Activated naive CD8-positive, alpha-beta T cell treated with anti-CD3 and anti-CD28 coated beads, Interleukin-2, amount 50 U/mL, for 24 hours (primary cell): ENCODE results near the gene DESI1.
A peak's percentile ranks its signal among the peaks of the same experiment; 100 is the strongest.
"Not testable (repeated sequence)": the region's sequence is repeated elsewhere in the genome, so short reads cannot be mapped to it uniquely, and the experiment has no call there.

Experiments
- ATAC-seq: fragments of 150-1000 bp; cut with Tn5 transposase; one replicate; pipeline ENCODE4 v1.10.0; 2021
- DNase-seq: peaks from one replicate; pipeline ENCODE4 v3.0.0; 2021
- H3K27ac Mint-ChIP-seq: one replicate; pipeline ENCODE4 v1.8.0; 2021; ENCODE audit warnings: mild to moderate bottlenecking, mixed read lengths
- H3K27me3 Mint-ChIP-seq: one replicate; pipeline ENCODE4 v1.8.0; 2021; ENCODE audit warnings: mixed read lengths
- H3K36me3 Mint-ChIP-seq: one replicate; pipeline ENCODE4 v1.8.0; 2021; ENCODE audit warnings: low read depth, mixed read lengths
- H3K4me1 Mint-ChIP-seq: one replicate; pipeline ENCODE4 v1.8.0; 2021; ENCODE audit warnings: mixed read lengths
- H3K4me3 Mint-ChIP-seq: one replicate; pipeline ENCODE4 v1.8.0; 2021; ENCODE audit warnings: mild to moderate bottlenecking, moderate library complexity, mixed read lengths
- H3K9me3 Mint-ChIP-seq: one replicate; pipeline ENCODE4 v1.8.0; 2021; ENCODE audit warnings: mixed read lengths

The DESI1 gene

DNA sequence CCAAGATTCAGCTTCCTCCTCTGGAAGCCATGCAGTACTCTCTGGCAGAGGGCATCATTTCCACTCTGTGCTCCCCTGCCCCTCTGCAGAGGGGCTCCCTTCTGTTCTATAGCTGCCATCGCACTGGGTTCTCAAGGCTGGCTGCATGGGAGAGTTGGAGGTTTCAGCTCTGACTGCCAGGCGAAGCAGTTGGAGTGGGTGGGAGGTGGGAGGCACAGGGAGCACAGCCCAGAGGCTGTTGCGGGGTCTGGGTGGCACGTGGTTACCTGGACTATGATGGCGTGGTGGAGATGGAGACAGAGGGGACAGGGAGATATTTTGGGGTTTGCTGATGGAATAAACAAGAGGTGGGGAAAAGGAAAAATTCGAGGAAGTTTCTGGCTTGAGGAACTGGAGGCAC, 36.0 kb downstream of the DESI1 start:
- peaks cover 9% of the 10 kb centered on the region for H3K4me1 Mint-ChIP-seq
- no peak overlapping the region for H3K27ac Mint-ChIP-seq
- no peaks in the 10 kb centered on the region for H3K9me3 Mint-ChIP-seq
- H3K36me3 Mint-ChIP-seq: peaks cover 3% of the 10 kb centered on the region
- H3K27me3 Mint-ChIP-seq: no peaks in the 10 kb centered on the region
- DNase-seq (no peak), ATAC-seq (no peak)
- H3K4me3 Mint-ChIP-seq: no peak overlapping the region

DNA sequence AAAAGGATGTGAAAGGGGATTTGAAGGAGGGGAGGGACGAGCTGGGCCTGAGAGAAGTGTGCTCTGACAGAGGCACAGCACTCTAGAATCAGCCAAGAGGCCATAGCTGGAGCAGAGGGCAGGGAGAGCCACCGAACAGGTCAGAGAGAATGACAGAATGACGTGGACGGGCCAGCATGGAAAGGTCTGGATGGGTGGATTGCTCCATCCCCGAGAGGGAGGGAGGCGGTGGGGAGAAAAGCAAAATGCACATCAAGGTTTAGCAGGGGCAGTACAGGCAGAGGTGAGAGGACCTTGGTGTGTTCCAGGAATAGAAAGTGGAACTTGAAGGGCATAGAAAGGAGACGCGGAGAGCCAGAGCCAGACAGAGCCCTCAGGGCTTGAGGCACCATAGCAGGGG, 38.1 kb downstream of the DESI1 start:
- Mint-ChIP-seq H3K4me1 (peaks cover under 1% of the 10 kb centered on the region), H3K9me3 (no peaks in the 10 kb centered on the region), H3K36me3 (peaks cover 3% of the 10 kb centered on the region), H3K4me3 (no peak overlapping the region), H3K27ac (no peak overlapping the region), H3K27me3 (no peaks in the 10 kb centered on the region)
- no peak for DNase-seq
- ATAC-seq: no peak

DNA sequence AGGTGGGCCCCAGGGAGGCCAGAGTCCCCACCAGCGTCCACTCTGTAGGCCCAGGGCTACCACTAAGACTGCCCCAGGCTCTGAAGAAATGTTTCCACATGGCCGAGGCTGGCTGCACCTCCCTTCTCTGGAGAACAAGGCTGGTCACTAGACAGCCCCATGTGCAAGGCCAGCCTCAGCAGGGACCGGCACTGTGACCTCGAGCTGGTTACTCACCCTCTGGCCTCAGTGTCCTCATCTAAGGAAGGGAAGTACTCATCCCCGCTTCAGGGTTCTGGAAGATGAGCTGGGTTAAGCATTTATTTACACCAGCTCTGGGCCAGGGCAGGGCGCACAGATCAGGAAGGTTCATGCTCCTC, 40.9 kb downstream of the DESI1 start:
- Mint-ChIP-seq H3K27ac (no peak overlapping the region), H3K36me3 (peaks cover 6% of the 10 kb centered on the region), H3K4me1 (no peaks in the 10 kb centered on the region), H3K27me3 (no peaks in the 10 kb centered on the region), H3K4me3 (no peak overlapping the region), H3K9me3 (no peaks in the 10 kb centered on the region)
- ATAC-seq (no peak), DNase-seq (no peak)

DNA sequence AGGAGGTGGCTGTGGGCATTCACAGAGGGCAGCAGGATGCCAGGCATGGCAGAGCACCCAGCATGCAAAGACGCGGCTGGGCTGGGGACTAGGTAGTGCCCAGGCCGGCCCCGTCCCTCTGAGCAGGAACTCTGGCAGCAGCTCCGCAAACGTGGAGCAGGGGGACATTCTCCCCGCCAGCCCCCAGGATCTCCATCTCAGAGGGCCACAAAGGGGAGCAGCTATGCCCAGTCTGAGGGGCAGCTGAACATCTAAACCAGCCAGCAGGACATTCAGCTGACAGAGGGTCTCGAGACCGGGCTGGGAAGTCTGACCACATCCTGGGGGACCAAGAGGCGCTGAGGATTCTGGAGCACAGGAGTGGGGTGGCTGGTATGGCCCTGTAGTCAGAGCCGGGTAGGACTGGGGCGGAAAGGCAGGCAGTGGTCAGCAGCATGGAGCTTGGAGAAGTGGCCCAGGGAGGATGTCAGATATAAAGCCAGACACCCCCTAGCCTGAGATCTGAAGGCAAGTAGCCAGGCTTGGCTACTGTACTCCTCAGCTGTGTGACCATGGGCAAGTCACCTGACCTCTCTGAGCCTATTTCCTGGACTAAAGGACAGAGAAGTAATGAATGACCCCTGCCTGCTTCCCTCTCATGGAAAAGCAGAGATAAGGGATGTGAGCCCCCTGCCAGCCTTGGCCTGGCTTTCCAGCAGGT, 41.4 kb downstream of the DESI1 start:
- Mint-ChIP-seq H3K4me1 (no peaks in the 10 kb centered on the region), H3K36me3 (peaks cover 6% of the 10 kb centered on the region), H3K27me3 (no peaks in the 10 kb centered on the region), H3K4me3 (no peak overlapping the region), H3K27ac (no peak overlapping the region), H3K9me3 (no peaks in the 10 kb centered on the region)
- ATAC-seq (no peak), DNase-seq (no peak)

DNA sequence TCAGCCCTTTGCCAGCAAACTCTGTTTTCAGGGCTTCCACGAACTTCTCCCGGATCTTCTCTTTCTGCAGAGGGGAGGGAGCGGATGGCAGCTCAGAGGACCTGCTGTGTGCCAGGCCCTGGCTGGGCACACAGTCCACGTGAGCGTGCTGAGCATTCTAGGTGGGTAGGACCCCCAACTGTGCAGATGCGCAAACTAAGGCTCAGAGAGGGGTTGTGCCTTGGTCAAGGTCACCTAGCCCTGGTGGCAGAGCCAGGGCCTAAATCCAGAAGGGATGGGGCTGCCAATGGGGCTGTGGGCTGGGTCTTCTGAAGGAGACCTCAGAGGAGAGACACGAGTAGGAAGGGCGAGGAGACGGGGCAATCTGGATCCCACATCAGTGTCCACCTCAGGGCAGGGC, 42.0 kb downstream of the DESI1 start:
- DNase-seq (no peak), ATAC-seq (no peak)
- no peaks in the 10 kb centered on the region for H3K4me1 Mint-ChIP-seq
- H3K27ac Mint-ChIP-seq: no peak overlapping the region
- H3K36me3 Mint-ChIP-seq: peaks cover 6% of the 10 kb centered on the region
- H3K4me3 Mint-ChIP-seq: no peak overlapping the region
- H3K27me3 Mint-ChIP-seq: no peaks in the 10 kb centered on the region
- H3K9me3 Mint-ChIP-seq: no peaks in the 10 kb centered on the region

DNA sequence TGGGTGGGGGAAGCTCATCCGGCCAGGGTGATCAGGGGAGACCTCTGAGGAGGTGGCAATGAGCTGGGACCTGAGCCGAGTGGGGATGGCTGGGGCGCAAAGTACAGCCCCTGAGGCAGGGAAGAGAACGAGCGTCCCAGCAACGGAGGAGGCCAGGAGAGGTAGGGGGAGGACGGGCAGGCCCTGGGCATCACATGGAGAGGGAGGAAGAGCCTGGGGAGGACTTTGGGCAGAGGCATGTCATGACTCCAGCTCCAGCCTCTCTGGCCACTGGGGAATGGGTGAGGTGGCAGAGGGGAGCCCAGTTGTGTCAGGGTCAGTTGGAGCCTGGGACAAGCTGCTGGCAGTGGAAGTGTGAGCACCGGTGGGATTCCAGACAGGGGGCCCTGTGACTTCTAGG, 42.7 kb downstream of the DESI1 start:
- DNase-seq (no peak), ATAC-seq (no peak)
- Mint-ChIP-seq H3K4me1 (no peaks in the 10 kb centered on the region), H3K36me3 (peaks cover 6% of the 10 kb centered on the region), H3K4me3 (no peak overlapping the region), H3K27me3 (no peaks in the 10 kb centered on the region), H3K27ac (no peak overlapping the region), H3K9me3 (no peaks in the 10 kb centered on the region)

DNA sequence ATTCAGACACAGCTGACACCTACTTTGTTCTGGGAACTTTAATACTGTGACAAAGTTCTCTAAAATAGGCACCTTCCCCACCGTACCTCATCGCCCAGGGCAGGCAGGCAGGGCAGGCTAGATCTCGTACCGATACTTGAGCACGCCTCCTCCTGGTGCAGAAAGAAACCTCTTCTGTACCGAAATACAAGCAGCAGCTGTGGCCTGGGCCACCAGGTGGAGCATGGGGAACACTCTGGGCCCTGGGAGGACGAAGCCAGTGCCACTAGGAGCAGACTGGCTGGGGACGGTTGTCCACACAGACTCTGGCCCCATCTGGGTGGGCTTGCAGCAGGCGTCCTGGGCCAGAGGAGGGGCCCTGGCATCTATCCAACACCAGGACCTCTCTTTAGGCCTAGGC, 44.0 kb downstream of the DESI1 start:
- peaks cover 3% of the 10 kb centered on the region for H3K36me3 Mint-ChIP-seq
- H3K27ac Mint-ChIP-seq: no peak overlapping the region
- no peaks in the 10 kb centered on the region for H3K4me1 Mint-ChIP-seq
- ATAC-seq: peak; percentile 65
- no peak overlapping the region for H3K4me3 Mint-ChIP-seq
- H3K9me3 Mint-ChIP-seq: no peaks in the 10 kb centered on the region
- H3K27me3 Mint-ChIP-seq: no peaks in the 10 kb centered on the region
- peak; percentile 41 for DNase-seq

DNA sequence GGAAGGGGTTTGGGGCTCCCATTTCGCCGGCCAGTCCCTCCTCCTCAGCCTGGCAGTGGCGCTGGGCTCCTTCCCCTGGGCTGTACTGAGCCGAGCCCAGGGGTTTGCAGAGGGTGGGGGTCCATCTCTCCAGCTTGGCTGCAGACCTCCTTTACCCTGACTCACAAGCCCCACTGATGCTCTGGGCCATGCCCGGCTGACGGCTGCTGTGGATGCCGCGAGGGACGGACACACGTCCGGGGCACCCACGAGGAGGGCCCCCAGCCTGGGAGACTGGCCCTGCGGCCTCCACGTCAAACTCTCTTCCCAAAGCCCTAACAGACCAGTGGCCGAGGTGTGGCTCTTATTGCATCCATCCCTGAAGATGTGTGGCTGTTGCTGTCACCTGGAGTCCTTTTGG, 45.3 kb downstream of the DESI1 start:
- Mint-ChIP-seq H3K9me3 (no peaks in the 10 kb centered on the region), H3K4me3 (no peak overlapping the region), H3K4me1 (no peaks in the 10 kb centered on the region), H3K36me3 (peaks cover 3% of the 10 kb centered on the region), H3K27me3 (no peaks in the 10 kb centered on the region), H3K27ac (no peak overlapping the region)
- no peak for ATAC-seq
- no peak for DNase-seq

DNA sequence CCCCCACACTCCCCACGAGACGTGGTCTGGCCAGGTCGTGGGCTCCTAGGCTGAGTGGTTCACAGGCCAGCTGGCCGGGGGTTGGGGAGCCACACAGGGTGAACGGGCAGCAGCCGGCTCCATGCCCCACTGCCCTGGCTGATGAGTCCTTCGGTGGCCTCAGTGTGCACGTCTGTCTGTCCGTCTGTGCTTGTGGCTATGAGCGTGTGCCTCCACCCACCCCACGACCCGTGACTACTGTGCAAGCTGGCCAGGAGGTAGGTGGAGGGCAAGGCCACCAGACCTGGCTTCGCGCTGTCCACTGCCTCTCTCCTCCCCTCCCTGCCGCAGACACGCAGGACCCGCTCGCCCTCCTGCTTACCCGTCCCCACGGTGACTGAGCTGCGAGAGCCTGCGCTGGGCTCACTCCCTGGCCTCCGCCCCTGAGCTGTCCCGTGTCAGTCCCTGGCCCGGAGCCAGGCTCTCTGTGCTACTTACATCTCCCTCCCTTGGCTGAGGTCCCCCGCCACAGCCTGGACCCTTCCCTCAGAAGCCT, 45.9 kb downstream of the DESI1 start:
- peaks cover 3% of the 10 kb centered on the region for H3K36me3 Mint-ChIP-seq
- H3K4me3 Mint-ChIP-seq: no peak overlapping the region
- H3K27ac Mint-ChIP-seq: no peak overlapping the region
- DNase-seq: no peak
- H3K27me3 Mint-ChIP-seq: no peaks in the 10 kb centered on the region
- H3K4me1 Mint-ChIP-seq: no peaks in the 10 kb centered on the region
- H3K9me3 Mint-ChIP-seq: no peaks in the 10 kb centered on the region
- no peak for ATAC-seq

DNA sequence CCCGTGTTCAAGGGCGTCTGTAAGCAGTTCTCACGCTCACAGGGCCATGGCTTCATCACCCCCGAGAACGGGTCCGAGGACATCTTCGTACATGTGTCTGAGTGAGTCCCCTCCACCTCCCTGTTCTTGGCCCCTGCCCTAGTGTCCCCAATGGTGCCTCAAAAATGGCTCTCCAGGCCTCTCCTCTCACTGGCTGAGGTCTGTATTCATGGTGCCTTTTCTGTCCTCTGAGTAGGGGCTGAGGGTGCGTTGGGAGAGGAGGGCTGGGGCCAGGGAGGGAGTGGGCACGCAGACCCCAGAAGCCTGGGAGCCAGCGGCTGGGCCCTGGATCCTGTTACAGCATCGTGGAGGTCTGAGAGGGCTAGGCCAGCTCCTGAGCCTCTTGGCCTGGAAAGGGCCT, 47.2 kb downstream of the DESI1 start:
- peaks cover 3% of the 10 kb centered on the region for H3K36me3 Mint-ChIP-seq
- DNase-seq (no peak), ATAC-seq (no peak)
- H3K9me3 Mint-ChIP-seq: no peaks in the 10 kb centered on the region
- H3K27ac Mint-ChIP-seq: no peak overlapping the region
- H3K4me1 Mint-ChIP-seq: no peaks in the 10 kb centered on the region
- H3K27me3 Mint-ChIP-seq: peaks cover 3% of the 10 kb centered on the region
- no peak overlapping the region for H3K4me3 Mint-ChIP-seq

DNA sequence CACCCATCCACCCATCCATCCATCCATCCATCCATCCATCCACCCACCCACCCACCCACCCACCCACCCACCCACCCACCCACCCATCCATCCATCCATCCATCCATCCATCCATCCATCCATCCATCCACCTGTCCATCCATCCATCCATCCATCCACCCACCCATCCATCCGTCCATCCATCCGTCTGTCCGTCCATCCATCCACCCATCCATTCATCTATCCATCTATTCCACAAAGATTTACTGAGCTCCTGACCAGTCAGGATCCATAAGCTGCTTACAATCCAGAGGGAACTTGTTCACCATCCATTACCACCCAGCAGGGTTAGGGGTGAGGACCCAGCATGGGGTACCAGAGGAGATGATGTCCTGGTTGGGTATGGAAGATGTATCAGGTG, 48.5 kb downstream of the DESI1 start:
- H3K4me3 Mint-ChIP-seq, H3K9me3 Mint-ChIP-seq, H3K27me3 Mint-ChIP-seq, H3K4me1 Mint-ChIP-seq, H3K36me3 Mint-ChIP-seq, ATAC-seq, DNase-seq, H3K27ac Mint-ChIP-seq: not testable (repeated sequence)

DNA sequence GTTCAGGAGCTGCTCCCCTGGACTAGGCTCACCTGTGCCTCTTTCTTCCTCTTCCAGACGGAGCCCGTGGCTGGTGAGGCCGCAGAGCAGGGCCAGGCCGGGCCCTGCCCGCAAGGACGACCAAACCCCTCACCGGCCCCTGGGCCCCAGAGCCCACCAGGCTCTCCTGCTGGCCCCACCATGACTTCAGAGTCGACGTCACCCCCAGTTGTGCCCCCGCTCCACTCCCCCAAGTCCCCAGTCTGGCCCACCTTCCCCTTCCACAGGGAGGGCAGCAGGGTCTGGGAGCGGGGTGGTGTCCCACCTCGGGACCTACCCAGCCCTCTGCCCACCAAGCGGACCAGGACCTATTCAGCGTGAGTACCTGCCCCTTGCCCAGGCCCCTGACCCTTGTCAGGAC, 49.1 kb downstream of the DESI1 start:
- H3K27ac Mint-ChIP-seq: no peak overlapping the region
- H3K9me3 Mint-ChIP-seq: no peaks in the 10 kb centered on the region
- DNase-seq (no peak), ATAC-seq (no peak)
- H3K4me3 Mint-ChIP-seq: no peak overlapping the region
- H3K4me1 Mint-ChIP-seq: no peaks in the 10 kb centered on the region
- peaks cover 2% of the 10 kb centered on the region for H3K36me3 Mint-ChIP-seq
- peaks cover 3% of the 10 kb centered on the region for H3K27me3 Mint-ChIP-seq

DNA sequence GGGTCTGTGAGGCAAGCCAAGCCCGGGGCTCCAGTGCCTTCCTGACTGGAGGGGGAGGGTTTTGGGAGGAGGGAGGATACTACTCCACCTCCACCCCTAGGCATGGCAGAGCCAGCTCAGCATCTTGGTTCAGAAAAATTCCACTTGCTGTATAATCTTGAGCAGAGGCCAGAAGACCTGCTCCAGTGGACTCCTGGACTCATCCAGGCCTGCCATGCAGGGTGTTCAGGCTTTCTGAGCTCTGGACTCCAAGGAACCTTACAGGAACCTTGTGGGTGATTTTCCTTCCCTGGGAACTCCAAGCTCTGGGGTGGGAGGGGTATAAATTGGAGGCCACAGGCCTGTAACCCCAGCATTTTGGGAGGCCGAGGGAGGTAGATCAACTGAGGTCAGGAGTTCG, 50.6 kb downstream of the DESI1 start:
- Mint-ChIP-seq H3K36me3 (no peaks in the 10 kb centered on the region), H3K4me3 (no peak overlapping the region), H3K9me3 (no peaks in the 10 kb centered on the region), H3K4me1 (peaks cover 4% of the 10 kb centered on the region), H3K27ac (no peak overlapping the region), H3K27me3 (peaks cover 3% of the 10 kb centered on the region)
- DNase-seq (no peak), ATAC-seq (no peak)

DNA sequence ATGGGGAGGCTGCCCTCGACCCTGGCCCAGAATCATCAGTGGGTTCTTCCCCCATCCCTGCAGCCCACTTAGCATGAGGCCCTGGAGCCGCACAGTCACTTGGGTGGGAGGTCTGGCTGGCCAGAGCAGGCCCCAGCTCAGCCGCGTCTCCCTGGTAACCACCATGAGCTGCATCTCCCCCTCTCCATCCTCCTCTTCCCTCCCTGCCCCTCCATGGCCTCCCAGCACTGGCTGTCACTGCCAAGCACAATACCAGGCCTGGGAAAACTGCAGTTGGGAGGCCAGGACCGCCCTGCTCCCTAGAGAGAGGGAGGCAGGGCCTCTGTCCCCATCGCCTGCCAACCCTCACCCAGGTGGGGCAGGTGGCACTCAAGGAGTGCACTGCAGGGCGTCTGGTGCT, 52.0 kb downstream of the DESI1 start:
- ATAC-seq (no peak), DNase-seq (no peak)
- Mint-ChIP-seq H3K27ac (no peak overlapping the region), H3K27me3 (peaks cover 3% of the 10 kb centered on the region), H3K9me3 (no peaks in the 10 kb centered on the region), H3K4me3 (no peak overlapping the region), H3K36me3 (no peaks in the 10 kb centered on the region), H3K4me1 (peaks cover 4% of the 10 kb centered on the region)

DNA sequence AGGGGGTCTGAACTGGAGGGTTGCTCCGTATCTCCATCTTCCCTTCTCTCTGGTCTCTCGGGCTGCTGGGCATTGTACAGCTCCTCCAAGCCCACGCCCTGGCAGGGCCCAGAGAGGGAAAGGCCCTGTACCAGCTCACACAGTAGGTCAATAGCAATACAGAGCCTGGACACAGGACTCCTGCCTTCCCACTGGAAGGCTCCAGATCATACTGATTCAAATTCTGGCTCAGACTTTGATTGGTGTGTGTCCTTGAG, 53.4 kb downstream of the DESI1 start:
- Mint-ChIP-seq H3K9me3 (no peaks in the 10 kb centered on the region), H3K4me1 (peaks cover 4% of the 10 kb centered on the region), H3K27me3 (peaks cover 7% of the 10 kb centered on the region), H3K4me3 (no peak overlapping the region), H3K27ac (no peak overlapping the region), H3K36me3 (no peaks in the 10 kb centered on the region)
- ATAC-seq (no peak), DNase-seq (no peak)

DNA sequence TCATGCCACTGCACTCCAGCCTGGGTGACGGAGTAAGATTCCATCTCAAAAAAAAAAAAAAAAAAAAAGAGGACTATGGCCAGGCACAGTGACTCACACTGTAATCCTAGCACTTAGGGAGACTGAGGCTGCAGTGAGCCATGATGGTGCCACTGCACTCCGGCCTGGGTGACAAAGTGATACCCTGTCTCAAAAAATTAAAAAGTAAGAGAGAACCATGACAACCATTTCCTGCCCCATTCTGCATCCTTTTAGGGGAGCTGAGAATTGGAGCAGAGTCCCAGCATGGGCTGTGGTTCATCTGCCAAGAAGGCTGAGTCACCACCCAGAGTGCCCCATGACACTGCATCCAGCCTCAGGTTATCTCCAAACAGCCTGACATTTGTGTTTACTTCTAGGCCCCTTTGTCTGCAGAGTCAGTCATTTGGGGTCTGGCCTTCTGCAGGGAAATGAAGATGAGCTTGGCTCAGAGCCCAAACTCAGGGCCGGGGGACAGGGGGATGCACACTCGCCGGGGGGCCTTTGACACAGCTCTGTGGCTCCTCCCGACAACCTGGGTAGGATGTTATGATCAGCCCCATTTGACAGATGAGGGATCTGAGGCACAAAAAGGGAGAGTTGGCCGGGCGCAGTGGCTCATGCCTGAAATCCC, 55.3 kb downstream of the DESI1 start:
- no peak overlapping the region for H3K27ac Mint-ChIP-seq

More for the DNA sequence above, 55.3 kb downstream of the DESI1 start:
- ATAC-seq (peak; percentile 88), DNase-seq (peak; percentile 22)
- peaks cover 17% of the 10 kb centered on the region for H3K27me3 Mint-ChIP-seq
- H3K9me3 Mint-ChIP-seq: no peaks in the 10 kb centered on the region
- H3K4me1 Mint-ChIP-seq: peaks cover 4% of the 10 kb centered on the region
- no peak overlapping the region for H3K4me3 Mint-ChIP-seq
- no peaks in the 10 kb centered on the region for H3K36me3 Mint-ChIP-seq
